Ascending aorta (tissue), 2 donors: Measurements from ENCODE around the gene MAML2. TPM values are rescaled to one million over a fixed set of nuclear protein-coding genes. Genes with fewer than 3 reads are reported as not detected.

Experiments used
- DNase-seq, 2 donors: peaks; one replicate each; pipeline ENCODE4 v3.0.0-alpha.2; 2019; ENCODE audit warnings: low spot score in 2 of 2
- H3K27ac ChIP-seq, 2 donors: fragments of 200-600 bp; sonication (generic); one replicate each; pipeline ENCODE4 v1.5.1; 2016 to 2017; ENCODE audit warnings: mild to moderate bottlenecking in 1 of 2
- H3K27me3 ChIP-seq: fragments of 200-600 bp; sonication (generic); one replicate; pipeline ENCODE4 v1.5.1; 2017
- H3K36me3 ChIP-seq, 2 donors: fragments of 200-600 bp; sonication (generic); one replicate each; pipeline ENCODE4 v1.5.1; 2016
- H3K4me1 ChIP-seq, 2 donors: fragments of 200-600 bp; sonication (generic); one replicate each; pipeline ENCODE4 v1.5.1; 2016 to 2017; ENCODE audit warnings: mild to moderate bottlenecking in 1 of 2
- H3K4me3 ChIP-seq, 2 donors: fragments of 200-600 bp; sonication (generic); one replicate each; pipeline ENCODE4 v1.5.1; 2016 to 2017; ENCODE audit warnings: mild to moderate bottlenecking in 1 of 2
- H3K9me3 ChIP-seq, 2 donors: fragments of 200-600 bp; sonication (generic); one replicate each; pipeline ENCODE4 v1.5.1; 2016
- CTCF ChIP-seq, 3 experiments: fragments of 200-600 bp in 2 of 3; fragments of 450-650 bp in 1 of 3; sonication (generic) in 2 of 3; IDR thresholded peaks; one replicate each; pipeline ENCODE4 v1.5.1; 2016 to 2019; ENCODE audit warnings: antibody characterized with exemption in 3 of 3, mild to moderate bottlenecking in 1 of 3, moderate library complexity in 1 of 3
- intact Hi-C: fragments of 100-400 bp; cut with DNase I; formaldehyde crosslinking; loops from one replicate; pipeline ENCODE4 v1.15.1; 2023
- total RNA-seq: library from RNA; depleted of rRNA; stranded (reverse); fragments of >200 nt; gene quantifications from one replicate; pipeline ENCODE4 v1.1.0, GENCODE V29; 2016

Gene MAML2
- total RNA-seq, 1 donor from 2014 or later: 13.2 TPM

- intact Hi-C loops: no loop called here
These were observed 409.4 kb downstream of the MAML2 start for GRCh38 chr11:95933594-95933993.

DNA sequence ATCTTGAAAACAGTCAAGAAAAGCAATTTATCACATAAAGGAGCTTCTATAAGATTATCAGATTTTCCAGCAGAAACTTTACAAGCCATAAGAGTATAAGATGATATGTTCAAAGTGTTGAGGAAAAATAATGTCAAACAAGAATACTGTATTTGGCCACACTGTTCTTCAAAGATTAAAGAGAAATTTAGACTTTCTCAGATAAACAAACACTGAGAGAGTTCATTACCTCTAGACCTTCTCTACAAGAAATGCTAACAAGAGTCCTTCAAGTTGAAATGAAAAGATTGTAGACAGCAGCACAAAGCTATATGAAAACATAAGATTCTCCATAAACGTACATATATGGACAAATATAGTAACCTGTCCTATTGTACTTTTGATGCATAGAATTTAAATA is 411.1 kb downstream of the MAML2 start:
- H3K4me3 ChIP-seq: no peak overlapping the region
- no peak for DNase-seq
- H3K36me3 ChIP-seq: no peaks in the 10 kb centered on the region
- H3K4me1 ChIP-seq: no peaks in the 10 kb centered on the region
- intact Hi-C loops: no loop called here
- H3K27me3 ChIP-seq: no peaks in the 10 kb centered on the region
- peaks cover 0 to 12% of the 10 kb centered on the region in 2 donors for H3K9me3 ChIP-seq
- H3K27ac ChIP-seq: no peak overlapping the region
- TF ChIP-seq CTCF (IDR thresholded peaks at IDR 0.05): no peak

More at GRCh38 chr11:95933594-95933993, 409.4 kb downstream of the MAML2 start:
- peaks cover 0 to 12% of the 10 kb centered on the region in 2 donors for H3K9me3 ChIP-seq
- H3K36me3 ChIP-seq: no peaks in the 10 kb centered on the region
- no peak overlapping the region for H3K4me3 ChIP-seq
- no peak overlapping the region for H3K27ac ChIP-seq
- DNase-seq: no peak
- no peaks in the 10 kb centered on the region for H3K27me3 ChIP-seq
- TF ChIP-seq CTCF (IDR thresholded peaks at IDR 0.05): no peak
- no peaks in the 10 kb centered on the region for H3K4me1 ChIP-seq

GRCh38 chr11:95930948-95931347 is 412.0 kb downstream of the MAML2 start:
- Histone ChIP-seq H3K27ac (no peak overlapping the region), H3K27me3 (no peaks in the 10 kb centered on the region), H3K4me1 (no peaks in the 10 kb centered on the region), H3K36me3 (no peaks in the 10 kb centered on the region), H3K9me3 (peaks cover 0 to 12% of the 10 kb centered on the region in 2 donors), H3K4me3 (no peak overlapping the region)
- intact Hi-C loops: no loop called here
- TF ChIP-seq CTCF (IDR thresholded peaks at IDR 0.05): no peak
- no peak for DNase-seq

GRCh38 chr11:95926726-95927125 is 416.3 kb downstream of the MAML2 start:
- TF ChIP-seq CTCF (IDR thresholded peaks at IDR 0.05): no peak
- Histone ChIP-seq H3K4me1 (peaks cover 0 to 9% of the 10 kb centered on the region in 2 donors), H3K27ac (no peak overlapping the region), H3K9me3 (peaks cover 0 to 7% of the 10 kb centered on the region in 2 donors), H3K4me3 (no peak overlapping the region), H3K36me3 (no peaks in the 10 kb centered on the region), H3K27me3 (no peaks in the 10 kb centered on the region)
- intact Hi-C loops: loop anchor here (10.0 kb wide), 1 partner anchor 318 kb away; no protein-coding TSS in a partner anchor
- no peak for DNase-seq

Other genes with a start within 250 kb of the MAML2 start
- gene CCDC82, start 46.7 kb upstream of the MAML2 start, total RNA-seq: 9.5 TPM
- gene JRKL, start 46.8 kb upstream of the MAML2 start, total RNA-seq: 16.6 TPM